Dermis microvascular lymphatic vessel endothelial cell (primary cell): Measurements from ENCODE around the gene IFNGR1. TPM values are rescaled to one million over a fixed set of nuclear protein-coding genes. Genes with fewer than 3 reads are reported as not detected.
A peak's percentile ranks its signal among the peaks of the same experiment; 100 is the strongest.
"Not testable (repeated sequence)": the region's sequence is repeated elsewhere in the genome, so short reads cannot be mapped to it uniquely, and the experiment has no call there.

Experiments
- DNase-seq, 2 donors: peaks; one replicate each; pipeline versions ENCODE4 v3.0.0 to v3.0.0-alpha.2; 2010; ENCODE audit warnings: low read depth in 2 of 2
- total RNA-seq: library from RNA; depleted of rRNA; stranded (reverse); fragments of >200 nt; gene quantifications from 2 replicates; pipeline ENCODE4 v1.2.1, GENCODE V29; 2014

Gene IFNGR1
- total RNA-seq, 1 donor from 2014 or later, result 56.6 TPM

DNA sequence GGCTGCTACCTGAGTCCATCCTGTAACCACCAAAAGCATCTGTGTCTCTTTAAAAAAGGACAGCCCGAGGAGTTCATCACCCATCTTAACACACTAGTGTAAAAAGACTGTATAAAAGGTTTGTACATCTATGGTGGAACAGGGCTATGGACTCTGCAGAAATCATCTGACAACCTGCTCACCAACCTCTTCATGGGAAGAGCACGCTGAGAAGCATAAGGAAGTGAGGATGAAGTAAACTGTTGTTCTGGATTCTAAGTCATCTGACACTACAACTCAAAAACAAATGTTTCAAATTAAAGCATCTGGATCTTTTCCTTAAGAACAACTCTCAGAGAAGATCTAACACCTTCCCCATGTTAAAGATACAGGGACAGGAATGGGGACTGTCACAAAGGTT lies 5.4 kb downstream of the IFNGR1 start:
- DNase-seq, result peak in 1 of 2 donors; percentile 46

GRCh38 chr6:137213331-137213740 lies 5.8 kb downstream of the IFNGR1 start:
- DNase-seq, result peak; percentile 31 to 85

DNA sequence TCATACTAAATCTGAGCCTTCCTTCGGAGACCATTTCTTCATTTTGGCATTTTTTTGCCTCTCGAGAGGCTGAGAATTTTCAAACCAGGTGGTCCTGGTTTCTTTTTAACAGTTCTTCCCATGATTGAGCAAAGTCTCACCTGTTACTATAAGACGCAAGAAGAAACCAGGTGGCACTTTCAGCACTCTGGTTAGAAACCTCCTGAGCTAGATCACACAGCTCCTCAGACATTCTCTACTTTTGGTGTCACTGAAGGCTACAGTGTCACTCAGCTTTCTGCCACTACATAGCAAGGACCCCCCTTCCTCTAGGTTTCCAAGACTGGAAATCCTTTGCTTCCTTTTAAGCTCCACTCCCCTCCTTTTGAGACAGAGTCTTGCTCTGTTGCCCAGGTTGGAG lies 7.3 kb downstream of the IFNGR1 start:
- DNase-seq, result no peak

DNA sequence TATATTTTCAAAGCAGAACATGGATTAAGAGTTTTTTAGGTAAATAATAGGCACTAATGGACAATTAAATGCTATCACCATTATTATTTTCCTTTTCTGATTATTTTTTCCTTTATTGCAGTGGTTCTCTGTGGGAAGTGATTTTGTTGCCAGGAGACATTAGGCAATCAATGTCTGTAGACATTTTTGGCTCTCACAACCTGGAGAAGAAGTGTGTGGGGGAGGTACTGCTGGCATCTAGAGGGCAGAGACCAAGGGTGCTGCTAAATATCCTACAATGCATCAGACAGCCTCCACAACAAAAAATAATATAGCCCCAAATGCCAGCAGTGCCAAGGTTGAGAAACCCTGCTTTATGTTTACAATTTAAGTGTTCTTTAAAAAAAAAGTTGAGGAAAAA lies 8.3 kb downstream of the IFNGR1 start:
- peak in 1 of 2 donors; percentile 41 for DNase-seq

- DNase-seq, result no peak
Measured at GRCh38 chr6:137208279-137208678, 10.9 kb downstream of the IFNGR1 start.

DNA sequence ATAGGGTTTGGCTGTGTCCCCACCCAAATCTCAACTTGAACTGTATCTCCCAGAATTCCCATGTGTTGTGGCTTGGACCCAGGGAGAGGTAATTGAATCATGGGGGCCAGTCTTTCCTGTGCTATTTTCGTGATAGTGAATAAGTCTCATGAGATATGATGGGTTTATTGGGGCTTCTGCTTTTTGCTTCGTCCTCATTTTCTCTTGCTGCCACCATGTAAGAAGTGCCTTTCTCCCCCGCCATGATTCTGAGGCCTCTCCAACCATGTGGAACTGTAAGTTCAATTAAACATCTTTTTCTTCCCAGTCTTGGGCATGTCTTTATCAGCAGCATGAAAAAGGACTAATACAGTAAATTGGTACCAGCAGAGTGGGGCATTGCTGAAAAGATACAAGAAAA lies 11.7 kb downstream of the IFNGR1 start:
- DNase-seq, result not testable (repeated sequence)

DNA sequence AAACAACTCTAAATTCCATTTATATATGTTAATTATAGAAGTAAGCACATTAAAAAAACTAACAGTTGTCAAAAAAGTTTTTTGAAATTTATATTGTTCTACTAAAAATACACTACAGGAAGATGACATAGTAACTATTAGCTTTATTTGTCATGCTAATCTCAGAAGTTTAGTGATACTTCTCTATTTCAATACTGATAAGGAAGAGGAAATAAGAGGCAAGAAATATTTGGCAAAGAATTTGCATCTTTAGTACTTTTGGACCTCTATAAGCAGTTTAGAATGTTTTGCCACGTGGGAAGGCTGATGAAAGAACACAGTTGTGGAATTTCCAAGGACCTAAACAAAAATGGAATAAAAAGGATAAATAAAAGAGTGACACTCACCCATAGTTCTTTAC lies 12.6 kb downstream of the IFNGR1 start:
- no peak for DNase-seq

DNA sequence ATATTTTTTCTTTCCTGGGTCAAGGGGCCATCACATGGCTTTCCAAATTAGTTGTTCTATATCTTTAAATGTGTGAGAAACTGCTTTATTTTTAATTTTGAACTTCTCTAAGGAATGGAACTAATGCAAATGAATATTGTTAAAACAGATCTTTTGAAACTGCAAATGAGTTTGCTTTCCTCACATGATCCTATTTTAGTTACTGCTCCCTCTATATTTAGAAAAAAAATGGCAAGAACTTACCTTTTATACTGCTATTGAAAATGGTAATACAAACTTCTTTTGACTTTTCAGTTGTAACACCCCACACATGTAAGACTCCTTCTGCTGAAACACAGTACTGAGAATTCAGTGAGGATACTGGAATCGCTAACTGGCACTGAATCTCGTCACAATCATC lies 15.9 kb downstream of the IFNGR1 start:
- DNase-seq, result no peak

GRCh38 chr6:137202078-137202477 lies 17.1 kb downstream of the IFNGR1 start:
- DNase-seq, result no peak

- DNase-seq, result no peak
Measured at GRCh38 chr6:137201006-137201405, 18.2 kb downstream of the IFNGR1 start.

GRCh38 chr6:137200288-137200687 lies 18.9 kb downstream of the IFNGR1 start:
- DNase-seq, result no peak

GRCh38 chr6:137197684-137198645 lies 21.2 kb downstream of the IFNGR1 start:
- no peak for DNase-seq

GRCh38 chr6:137193256-137194070 lies 25.7 kb downstream of the IFNGR1 start:
- DNase-seq, result no peak

DNA sequence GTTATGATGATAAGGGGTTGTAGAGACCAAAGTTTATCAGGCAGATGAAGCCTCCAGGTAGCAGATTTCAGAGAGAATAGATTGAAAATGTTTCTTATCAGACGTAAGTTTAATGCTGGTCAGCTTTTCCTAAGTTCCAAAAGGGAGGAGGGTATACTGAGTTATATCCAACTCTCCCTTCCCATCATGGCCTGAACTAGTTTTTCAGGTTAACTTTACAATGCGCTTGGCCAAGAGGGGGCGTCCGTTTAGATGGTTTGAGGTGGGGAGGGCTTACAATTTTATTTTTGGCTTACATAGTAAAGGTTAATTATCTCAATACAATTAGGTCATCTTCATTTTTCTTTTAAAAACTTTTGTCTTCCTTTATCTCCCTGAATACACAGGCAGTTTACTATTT lies 26.4 kb downstream of the IFNGR1 start:
- DNase-seq, result no peak

DNA sequence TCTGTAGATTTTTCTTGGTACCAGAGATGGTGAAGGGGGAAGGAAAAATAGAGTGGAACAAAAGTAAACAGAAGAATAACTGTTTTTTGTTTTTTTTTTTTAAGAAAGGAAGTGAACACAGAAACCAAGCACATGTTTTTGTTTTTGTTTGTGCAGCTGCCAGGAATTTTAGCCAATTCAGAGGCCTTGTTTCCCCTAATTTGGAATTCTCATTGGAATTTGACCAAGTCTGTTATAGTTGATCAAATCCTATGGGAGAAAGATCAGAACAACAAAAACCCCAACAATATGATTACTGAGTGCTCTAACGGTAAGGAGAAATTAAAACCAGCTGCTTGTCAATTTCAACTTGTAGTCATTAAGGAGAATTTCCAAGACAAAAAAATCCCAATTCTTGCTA lies 27.5 kb downstream of the IFNGR1 start:
- peak in 1 of 2 donors; percentile 26 for DNase-seq

DNA sequence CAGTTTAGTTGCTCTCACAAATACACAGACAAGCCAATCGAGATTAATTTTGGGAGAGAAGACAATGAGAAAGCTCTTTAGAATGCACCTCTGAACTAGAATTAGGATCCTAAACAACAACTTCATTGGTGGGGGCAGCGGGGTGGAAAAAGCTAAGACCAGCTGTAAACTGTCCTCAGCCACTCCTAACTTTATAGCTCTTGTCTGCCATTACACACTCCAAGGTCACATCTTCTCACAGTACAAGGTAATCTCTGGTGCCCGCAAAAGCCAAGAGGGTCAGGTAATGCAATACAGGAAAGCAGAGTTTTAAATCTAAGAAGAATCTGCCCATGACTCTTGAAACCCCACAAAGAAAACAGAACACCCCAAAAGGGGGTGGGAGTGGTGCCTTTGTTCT lies 27.9 kb downstream of the IFNGR1 start:
- DNase-seq, result no peak

GRCh38 chr6:137190583-137191094 lies 28.5 kb downstream of the IFNGR1 start:
- no peak for DNase-seq

GRCh38 chr6:137188855-137189254 lies 30.3 kb downstream of the IFNGR1 start:
- DNase-seq, result peak in 1 of 2 donors; percentile 47

GRCh38 chr6:137185290-137185689 lies 33.9 kb downstream of the IFNGR1 start:
- DNase-seq, result no peak

DNA sequence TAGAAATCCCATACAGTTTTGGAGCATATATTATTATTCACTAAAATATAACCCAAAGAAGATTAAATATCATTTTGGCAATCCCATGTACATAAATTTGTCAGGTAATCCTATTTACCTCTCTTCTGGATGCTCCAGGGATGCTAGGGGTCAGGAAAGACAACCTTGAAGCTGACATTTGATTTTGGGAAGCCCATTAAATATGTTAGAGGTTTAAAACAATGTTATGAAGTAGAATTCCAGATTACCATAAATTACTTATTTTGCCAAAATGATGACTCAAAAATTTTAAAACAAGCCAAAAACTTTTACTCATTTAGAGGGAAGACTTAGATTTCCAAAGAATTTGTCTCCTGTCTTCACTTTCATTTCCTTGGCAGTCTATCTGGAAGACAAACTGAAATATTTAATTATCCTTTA lies 36.5 kb downstream of the IFNGR1 start:
- no peak for DNase-seq

- no peak for DNase-seq
Measured at GRCh38 chr6:137181891-137182653, 37.1 kb downstream of the IFNGR1 start.
